Measurements from ENCODE around the gene TXNL4A. TPM values are rescaled to one million over a fixed set of nuclear protein-coding genes. Genes with fewer than 3 reads are reported as not detected.

Gene TXNL4A
- total RNA-seq, 3 donors from 2014 or later, result 211 to 261 (median 247) TPM

Other genes starting within 250 kb of the TXNL4A start
- gene KCNG2, start 190.6 kb downstream of the TXNL4A start, total RNA-seq, result not detected
- 10 to 100 TPM; 33.7 to 38.7 (median 34.8) TPM for gene SLC66A2, start 36.9 kb downstream of the TXNL4A start, total RNA-seq
- 1 to 10 TPM; 1.5 to 4.8 (median 2.2) TPM for gene HSBP1L1, start 23.9 kb downstream of the TXNL4A start, total RNA-seq
- gene RBFA, start 45.9 kb upstream of the TXNL4A start, total RNA-seq, result 10 to 100 TPM; 40.0 to 52.3 (median 42.6) TPM
- gene ADNP2, start 120.7 kb upstream of the TXNL4A start, total RNA-seq, result 10 to 100 TPM; 23.3 to 26.3 (median 25.2) TPM

Measured in activated T-cell treated with anti-CD3 and anti-CD28 coated beads, Interleukin-2, amount 50 U/mL, for 4 hours (primary cell).